Loucy (cell line): ENCODE results near the gene STK32C.
"Not testable (repeated sequence)": the region's sequence is repeated elsewhere in the genome, so short reads cannot be mapped to it uniquely, and the experiment has no call there.

Source experiments
- H2AFZ ChIP-seq: fragments of 200-600 bp; sonication (generic); 2 replicates; pipeline ENCODE4 v1.6.0; 2016; ENCODE audit warnings: antibody characterized with exemption, mild to moderate bottlenecking, low read length, moderate library complexity
- H3F3A ChIP-seq: fragments of 200-600 bp; 2 replicates; pipeline ENCODE4 v1.6.0; 2016; ENCODE audit warnings: antibody characterized with exemption, low read depth, mild to moderate bottlenecking
- H3K27me3 ChIP-seq: fragments of 200-600 bp; sonication (generic); 2 replicates; pipeline ENCODE4 v1.6.1; 2014; ENCODE audit warnings: low read length, mild to moderate bottlenecking; ENCODE audit not compliant: insufficient read depth, poor library complexity, severe bottlenecking
- H3K36me3 ChIP-seq: fragments of 200-600 bp; sonication (generic); 2 replicates; pipeline ENCODE4 v1.6.1; 2016; ENCODE audit warnings: low read length; ENCODE audit not compliant: insufficient read depth
- H3K4me1 ChIP-seq: fragments of 200-600 bp; sonication (generic); 2 replicates; pipeline ENCODE4 v1.5.1; 2014; ENCODE audit warnings: low read length, mild to moderate bottlenecking; ENCODE audit not compliant: insufficient read depth, poor library complexity, severe bottlenecking
- H3K4me2 ChIP-seq: fragments of 200-600 bp; sonication (generic); 2 replicates; pipeline ENCODE4 v1.6.0; 2014; ENCODE audit warnings: antibody characterized with exemption, low read length, low read depth, mild to moderate bottlenecking; ENCODE audit not compliant: poor library complexity, severe bottlenecking
- H3K4me3 ChIP-seq: fragments of 200-600 bp; sonication (generic); 2 replicates; pipeline ENCODE4 v1.5.1; 2014; ENCODE audit warnings: low read length, mild to moderate bottlenecking, mixed read lengths; ENCODE audit not compliant: poor library complexity, severe bottlenecking
- H3K79me2 ChIP-seq: fragments of 200-600 bp; sonication (generic); 2 replicates; pipeline ENCODE4 v1.6.1; 2014; ENCODE audit warnings: low read length; ENCODE audit not compliant: insufficient read depth
- H3K9ac ChIP-seq: fragments of 200-600 bp; sonication (generic); 2 replicates; pipeline ENCODE4 v1.6.0; 2014; ENCODE audit warnings: mild to moderate bottlenecking, low read depth, low read length, moderate library complexity; ENCODE audit not compliant: poor library complexity, severe bottlenecking
- H3K9me2 ChIP-seq: fragments of 200-600 bp; sonication (generic); replicated peaks from 2 replicates; pipeline ENCODE4 v1.6.1; 2016; ENCODE audit warnings: low read depth, low read length, mixed read lengths
- H3K9me3 ChIP-seq: fragments of 200-600 bp; sonication (generic); 2 replicates; pipeline ENCODE4 v1.6.1; 2014; ENCODE audit warnings: mild to moderate bottlenecking, antibody characterized with exemption, low read length, low read depth; ENCODE audit not compliant: insufficient read depth
- H4K20me1 ChIP-seq: fragments of 200-600 bp; sonication (generic); 2 replicates; pipeline ENCODE4 v1.6.0; 2014; ENCODE audit warnings: antibody characterized with exemption, low read length, mild to moderate bottlenecking; ENCODE audit not compliant: insufficient read depth, poor library complexity, severe bottlenecking
- EZH2phosphoT487 ChIP-seq: fragments of 200-600 bp; IDR thresholded peaks from 2 replicates; pipeline ENCODE4 v1.6.1; 2018; ENCODE audit warnings: antibody characterized with exemption, mild to moderate bottlenecking, moderate library complexity, borderline replicate concordance
- TF ChIP-seq, protein P1 (sequence below): fragments of 200-600 bp; sonication (generic); conservative IDR thresholded peaks from 2 replicates; pipeline ENCODE4 v1.5.1; 2014; ENCODE audit warnings: mild to moderate bottlenecking, antibody characterized with exemption, low read length

STK32C gene

GRCh38 chr10:132270721-132271457, 36.9 kb downstream of the STK32C start:
- Histone ChIP-seq H3K79me2 (no peaks in the 10 kb centered on the region), H3K4me3 (no peak overlapping the region), H3F3A (no peaks in the 10 kb centered on the region), H3K9ac (no peak overlapping the region), H3K36me3 (no peaks in the 10 kb centered on the region), H3K9me3 (no peaks in the 10 kb centered on the region; the same call in 1 of the 2 replicates), H2AFZ (no peak overlapping the region), H4K20me1 (no peaks in the 10 kb centered on the region), H3K4me1 (no peaks in the 10 kb centered on the region), H3K27me3 (no peaks in the 10 kb centered on the region), H3K9me2 (no peaks in the 10 kb centered on the region), H3K4me2 (no peak overlapping the region)
- TF ChIP-seq EZH2phosphoT487, result no peak
- TF ChIP-seq, protein P1, sequence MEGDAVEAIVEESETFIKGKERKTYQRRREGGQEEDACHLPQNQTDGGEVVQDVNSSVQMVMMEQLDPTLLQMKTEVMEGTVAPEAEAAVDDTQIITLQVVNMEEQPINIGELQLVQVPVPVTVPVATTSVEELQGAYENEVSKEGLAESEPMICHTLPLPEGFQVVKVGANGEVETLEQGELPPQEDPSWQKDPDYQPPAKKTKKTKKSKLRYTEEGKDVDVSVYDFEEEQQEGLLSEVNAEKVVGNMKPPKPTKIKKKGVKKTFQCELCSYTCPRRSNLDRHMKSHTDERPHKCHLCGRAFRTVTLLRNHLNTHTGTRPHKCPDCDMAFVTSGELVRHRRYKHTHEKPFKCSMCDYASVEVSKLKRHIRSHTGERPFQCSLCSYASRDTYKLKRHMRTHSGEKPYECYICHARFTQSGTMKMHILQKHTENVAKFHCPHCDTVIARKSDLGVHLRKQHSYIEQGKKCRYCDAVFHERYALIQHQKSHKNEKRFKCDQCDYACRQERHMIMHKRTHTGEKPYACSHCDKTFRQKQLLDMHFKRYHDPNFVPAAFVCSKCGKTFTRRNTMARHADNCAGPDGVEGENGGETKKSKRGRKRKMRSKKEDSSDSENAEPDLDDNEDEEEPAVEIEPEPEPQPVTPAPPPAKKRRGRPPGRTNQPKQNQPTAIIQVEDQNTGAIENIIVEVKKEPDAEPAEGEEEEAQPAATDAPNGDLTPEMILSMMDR, result no peak

DNA sequence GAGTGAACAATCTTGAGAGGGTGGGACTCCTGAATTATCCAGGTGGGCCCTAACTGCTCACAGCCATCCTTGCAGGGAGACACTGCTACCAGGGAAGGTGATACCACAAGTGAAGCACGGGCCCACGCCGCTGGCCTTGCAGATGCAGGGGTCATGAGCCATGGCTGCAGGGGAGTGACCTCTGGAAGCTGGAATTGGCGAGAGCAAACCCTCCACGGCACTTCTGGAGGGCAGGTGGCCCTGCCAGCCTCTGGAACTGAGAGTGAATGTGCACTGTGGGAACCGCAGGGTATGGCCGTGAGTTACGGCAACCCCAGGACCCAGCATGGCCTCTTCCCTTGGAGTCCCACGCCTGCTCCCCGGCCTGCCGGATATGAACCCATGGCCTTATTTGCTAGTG, 37.5 kb downstream of the STK32C start:
- Histone ChIP-seq H3K27me3 (no peaks in the 10 kb centered on the region), H3K4me2 (no peak overlapping the region), H3K9me3 (no peaks in the 10 kb centered on the region; the same call in 1 of the 2 replicates), H3K9me2 (no peaks in the 10 kb centered on the region), H3K36me3 (no peaks in the 10 kb centered on the region), H3K9ac (no peak overlapping the region), H3K4me3 (no peak overlapping the region), H3K4me1 (no peaks in the 10 kb centered on the region), H2AFZ (no peak overlapping the region), H4K20me1 (no peaks in the 10 kb centered on the region), H3K79me2 (no peaks in the 10 kb centered on the region), H3F3A (no peaks in the 10 kb centered on the region)
- TF ChIP-seq, protein P1, result no peak
- TF ChIP-seq EZH2phosphoT487, result no peak

GRCh38 chr10:132269266-132270230, 38.2 kb downstream of the STK32C start:
- H3K4me1 ChIP-seq, result no peaks in the 10 kb centered on the region
- no peak overlapping the region for H2AFZ ChIP-seq
- no peak overlapping the region for H3K9ac ChIP-seq
- no peaks in the 10 kb centered on the region for H3K9me2 ChIP-seq
- no peak overlapping the region for H3K4me3 ChIP-seq
- H3K27me3 ChIP-seq, result no peaks in the 10 kb centered on the region
- no peaks in the 10 kb centered on the region for H4K20me1 ChIP-seq
- no peaks in the 10 kb centered on the region for H3F3A ChIP-seq
- no peak overlapping the region for H3K4me2 ChIP-seq
- no peaks in the 10 kb centered on the region for H3K36me3 ChIP-seq
- no peaks in the 10 kb centered on the region; the same call in 1 of the 2 replicates for H3K9me3 ChIP-seq
- H3K79me2 ChIP-seq, result no peaks in the 10 kb centered on the region
- no peak for TF ChIP-seq EZH2phosphoT487
- TF ChIP-seq, protein P1, result no peak

GRCh38 chr10:132267916-132268315, 39.8 kb downstream of the STK32C start:
- not testable (repeated sequence) for H3K4me3 ChIP-seq, H3K9ac ChIP-seq, H3K27me3 ChIP-seq, H3K4me2 ChIP-seq, H4K20me1 ChIP-seq, H2AFZ ChIP-seq, H3K79me2 ChIP-seq, H3K4me1 ChIP-seq, H3K36me3 ChIP-seq, H3F3A ChIP-seq, H3K9me3 ChIP-seq, H3K9me2 ChIP-seq
